GM21717 (cell line): ENCODE data around the gene LMO2.
"Not testable (repeated sequence)": the region's sequence is repeated elsewhere in the genome, so short reads cannot be mapped to it uniquely, and the experiment has no call there.

Experiments used
- ATAC-seq: cut with Tn5 transposase; IDR thresholded peaks from one replicate; pipeline ENCODE4 v1.9.1; 2021; ENCODE audit warnings: mild to moderate bottlenecking, moderate library complexity; ENCODE audit not compliant: unreplicated experiment

LMO2 gene

DNA sequence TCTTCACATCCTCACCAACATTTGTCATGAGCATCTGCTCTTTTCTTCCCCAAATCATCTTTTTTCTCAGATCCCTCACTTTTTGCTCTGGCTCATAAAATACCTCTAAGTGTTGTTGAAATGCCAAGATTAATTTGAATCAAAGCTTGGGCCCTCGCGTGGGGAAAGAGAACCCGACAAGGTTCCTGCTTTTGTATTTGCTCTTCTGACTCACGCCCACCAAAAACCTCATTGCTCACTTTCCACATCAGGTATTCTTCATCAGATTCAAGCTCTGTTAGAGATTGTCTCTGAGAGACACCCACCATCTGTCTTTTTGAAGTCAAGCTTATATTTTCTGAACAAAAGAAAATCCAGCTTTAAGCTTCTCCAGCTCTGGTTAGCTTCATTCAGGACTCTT lies 64.7 kb downstream of the LMO2 start:
- no peak for ATAC-seq

DNA sequence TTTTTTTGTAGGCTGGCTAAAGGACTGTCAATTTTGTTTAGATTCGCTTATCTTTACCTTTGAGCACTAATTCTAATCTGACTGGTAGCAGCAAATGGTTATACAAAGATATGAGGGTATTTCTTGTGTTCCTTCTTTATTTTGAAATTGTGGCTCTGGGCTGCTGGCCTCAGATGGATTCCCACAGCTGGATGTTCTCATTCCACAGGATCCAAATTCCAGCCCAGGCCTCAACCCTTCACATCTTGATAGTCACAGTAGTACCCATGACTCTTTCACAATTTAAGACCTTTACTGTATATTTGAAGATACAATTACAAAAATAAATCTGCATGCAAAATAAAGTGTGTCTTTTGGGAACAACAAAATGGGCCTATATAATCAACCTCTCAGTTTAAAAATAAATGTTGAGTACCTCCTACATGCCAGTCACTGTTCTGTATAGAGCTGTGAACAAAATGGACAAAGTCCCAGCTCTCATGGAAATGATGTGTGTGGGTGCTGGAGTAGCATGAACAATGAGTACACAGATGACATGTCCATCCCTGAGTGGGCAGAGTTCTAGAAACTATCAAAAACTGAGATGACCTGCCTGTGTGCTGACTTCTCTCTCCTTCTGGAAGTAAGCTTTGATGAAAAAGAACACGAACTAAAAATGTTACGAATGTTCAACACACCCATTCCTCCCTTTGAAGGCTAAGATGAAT lies 65.9 kb downstream of the LMO2 start:
- no peak for ATAC-seq

DNA sequence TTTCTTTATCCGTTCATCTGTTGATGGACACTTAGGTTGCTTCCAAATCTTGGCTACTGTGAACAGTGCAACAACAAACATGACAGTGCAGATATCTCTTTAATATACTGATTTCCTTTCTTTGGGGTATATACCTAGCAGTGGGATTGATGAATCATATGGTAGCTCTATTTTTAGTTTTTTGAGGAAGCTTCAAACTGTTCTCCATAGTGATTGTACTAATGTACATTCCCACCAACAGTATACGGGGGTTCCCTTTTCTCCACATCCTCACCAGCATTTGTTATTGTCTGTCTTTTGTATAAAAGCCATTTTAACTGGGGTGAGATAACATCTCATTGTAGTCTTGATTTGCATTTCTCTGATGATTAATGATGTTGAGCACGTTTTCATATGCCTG lies 68.9 kb downstream of the LMO2 start:
- ATAC-seq: not testable (repeated sequence)

DNA sequence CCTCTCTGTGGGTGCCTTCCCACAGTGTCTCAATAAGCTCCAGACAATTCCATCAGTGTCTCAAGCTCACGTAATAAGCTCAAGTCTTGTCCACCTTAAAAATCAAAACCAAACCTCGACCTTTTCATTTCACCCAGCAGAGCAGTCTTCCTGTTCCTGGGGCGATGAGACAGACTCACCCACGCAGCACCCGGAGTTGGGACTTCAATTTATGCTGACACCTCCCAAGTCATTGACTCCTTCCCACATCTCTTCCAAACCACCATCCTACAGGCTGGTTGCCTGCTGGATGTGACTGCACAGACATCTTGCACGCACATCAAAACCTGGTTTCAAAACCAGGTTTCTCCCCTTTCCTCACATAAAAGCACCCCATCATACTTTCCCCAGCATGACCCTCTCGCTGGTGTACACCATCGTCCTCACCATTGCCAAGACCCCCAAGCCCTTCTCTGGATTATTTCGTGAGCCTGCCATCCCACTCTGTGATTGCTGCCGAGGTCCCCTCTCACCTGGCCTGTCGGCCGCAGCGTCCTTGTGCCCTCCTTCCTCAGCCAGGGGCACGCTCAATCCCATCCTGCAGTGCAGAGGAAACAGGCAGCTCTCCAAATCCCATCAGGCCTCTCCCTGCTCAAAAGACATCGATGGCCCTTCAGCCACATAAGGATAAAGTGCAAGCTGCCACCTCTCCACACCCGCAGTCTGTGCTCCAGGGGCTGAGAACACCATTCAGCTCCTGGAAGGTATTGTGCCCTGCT lies 72.4 kb downstream of the LMO2 start:
- no peak for ATAC-seq
